AG04449 (cell line): ENCODE results near the gene HBA2.
"Not testable (repeated sequence)": the region's sequence is repeated elsewhere in the genome, so short reads cannot be mapped to it uniquely, and the experiment has no call there.

Source experiments
- CTCF ChIA-PET: fragments of 350-600 bp; formaldehyde crosslinking; extraction: SDS; loops from one replicate; lab custom pipeline; 2021; ENCODE audit warnings: antibody characterized with exemption; lab: Yijun Ruan, JAX
- POLR2A ChIA-PET: fragments of 400-600, 350-600 bp; formaldehyde crosslinking; extraction: SDS; loops from one replicate; lab custom pipeline; 2020; ENCODE audit warnings: antibody characterized with exemption, inconsistent platforms; lab: Yijun Ruan, JAX
- DNase-seq: peaks from one replicate; pipeline ENCODE4 v3.0.0-alpha.2; 2010; ENCODE audit warnings: low read depth, low spot score
- H3K4me3 ChIP-seq: 2 replicates; pipeline ENCODE4 v1.5.1; 2011; ENCODE audit warnings: low read depth, mild to moderate bottlenecking, control low read depth, low read length
- CTCF ChIP-seq: IDR thresholded peaks from one replicate; pipeline ENCODE4 v1.5.1; 2011; ENCODE audit warnings: mild to moderate bottlenecking, moderate library complexity, low read length, control low read depth, inconsistent platforms; ENCODE audit not compliant: insufficient read depth; ENCODE audit errors: missing control alignments

The HBA2 gene

GRCh38 chr16:169014-169413, 3.7 kb upstream of the HBA2 start:
- no peak for DNase-seq
- ChIA-PET POLR2A (no interaction called here), CTCF (interaction anchor here (0.7 to 2.2 kb wide), 3 partner anchors 12 to 73 kb away, joined by 3 to 14 read pairs (median 3); no protein-coding TSS in a partner anchor)
- no peak overlapping the region for H3K4me3 ChIP-seq
- TF ChIP-seq CTCF: no peak

DNA sequence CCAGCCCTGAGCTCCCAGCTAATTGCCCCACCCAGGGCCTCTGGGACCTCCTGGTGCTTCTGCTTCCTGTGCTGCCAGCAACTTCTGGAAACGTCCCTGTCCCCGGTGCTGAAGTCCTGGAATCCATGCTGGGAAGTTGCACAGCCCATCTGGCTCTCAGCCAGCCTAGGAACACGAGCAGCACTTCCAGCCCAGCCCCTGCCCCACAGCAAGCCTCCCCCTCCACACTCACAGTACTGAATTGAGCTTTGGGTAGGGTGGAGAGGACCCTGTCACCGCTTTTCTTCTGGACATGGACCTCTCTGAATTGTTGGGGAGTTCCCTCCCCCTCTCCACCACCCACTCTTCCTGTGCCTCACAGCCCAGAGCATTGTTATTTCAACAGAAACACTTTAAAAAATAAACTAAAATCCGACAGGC, 2.6 kb upstream of the HBA2 start:
- DNase-seq, CTCF ChIA-PET, POLR2A ChIA-PET, H3K4me3 ChIP-seq: not testable (repeated sequence)

GRCh38 chr16:170788-171187, 1.9 kb upstream of the HBA2 start:
- no peak for TF ChIP-seq CTCF
- no peak for DNase-seq
- CTCF ChIA-PET: interaction anchor here (0.9 to 1.5 kb wide), 3 partner anchors 10 to 74 kb away, joined by 3 to 5 read pairs (median 3); partner anchors contain the start of gene HBQ1
- no peak overlapping the region for H3K4me3 ChIP-seq
- POLR2A ChIA-PET: no interaction called here

DNA sequence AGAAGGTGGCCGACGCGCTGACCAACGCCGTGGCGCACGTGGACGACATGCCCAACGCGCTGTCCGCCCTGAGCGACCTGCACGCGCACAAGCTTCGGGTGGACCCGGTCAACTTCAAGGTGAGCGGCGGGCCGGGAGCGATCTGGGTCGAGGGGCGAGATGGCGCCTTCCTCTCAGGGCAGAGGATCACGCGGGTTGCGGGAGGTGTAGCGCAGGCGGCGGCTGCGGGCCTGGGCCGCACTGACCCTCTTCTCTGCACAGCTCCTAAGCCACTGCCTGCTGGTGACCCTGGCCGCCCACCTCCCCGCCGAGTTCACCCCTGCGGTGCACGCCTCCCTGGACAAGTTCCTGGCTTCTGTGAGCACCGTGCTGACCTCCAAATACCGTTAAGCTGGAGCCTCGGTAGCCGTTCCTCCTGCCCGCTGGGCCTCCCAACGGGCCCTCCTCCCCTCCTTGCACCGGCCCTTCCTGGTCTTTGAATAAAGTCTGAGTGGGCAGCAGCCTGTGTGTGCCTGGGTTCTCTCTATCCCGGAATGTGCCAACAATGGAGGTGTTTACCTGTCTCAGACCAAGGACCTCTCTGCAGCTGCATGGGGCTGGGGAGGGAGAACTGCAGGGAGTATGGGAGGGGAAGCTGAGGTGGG, 657 bp downstream of the HBA2 start:
- CTCF ChIA-PET, POLR2A ChIA-PET, H3K4me3 ChIP-seq, DNase-seq: not testable (repeated sequence)

- DNase-seq, H3K4me3 ChIP-seq, POLR2A ChIA-PET: not testable (repeated sequence)
- CTCF ChIA-PET: interaction anchor here (1.5 to 1.9 kb wide), 2 partner anchors 67 to 108 kb away, joined by 5 to 8 read pairs; no protein-coding TSS in a partner anchor
Observed at GRCh38 chr16:173928-174769, 1.5 kb downstream of the HBA2 start.

DNA sequence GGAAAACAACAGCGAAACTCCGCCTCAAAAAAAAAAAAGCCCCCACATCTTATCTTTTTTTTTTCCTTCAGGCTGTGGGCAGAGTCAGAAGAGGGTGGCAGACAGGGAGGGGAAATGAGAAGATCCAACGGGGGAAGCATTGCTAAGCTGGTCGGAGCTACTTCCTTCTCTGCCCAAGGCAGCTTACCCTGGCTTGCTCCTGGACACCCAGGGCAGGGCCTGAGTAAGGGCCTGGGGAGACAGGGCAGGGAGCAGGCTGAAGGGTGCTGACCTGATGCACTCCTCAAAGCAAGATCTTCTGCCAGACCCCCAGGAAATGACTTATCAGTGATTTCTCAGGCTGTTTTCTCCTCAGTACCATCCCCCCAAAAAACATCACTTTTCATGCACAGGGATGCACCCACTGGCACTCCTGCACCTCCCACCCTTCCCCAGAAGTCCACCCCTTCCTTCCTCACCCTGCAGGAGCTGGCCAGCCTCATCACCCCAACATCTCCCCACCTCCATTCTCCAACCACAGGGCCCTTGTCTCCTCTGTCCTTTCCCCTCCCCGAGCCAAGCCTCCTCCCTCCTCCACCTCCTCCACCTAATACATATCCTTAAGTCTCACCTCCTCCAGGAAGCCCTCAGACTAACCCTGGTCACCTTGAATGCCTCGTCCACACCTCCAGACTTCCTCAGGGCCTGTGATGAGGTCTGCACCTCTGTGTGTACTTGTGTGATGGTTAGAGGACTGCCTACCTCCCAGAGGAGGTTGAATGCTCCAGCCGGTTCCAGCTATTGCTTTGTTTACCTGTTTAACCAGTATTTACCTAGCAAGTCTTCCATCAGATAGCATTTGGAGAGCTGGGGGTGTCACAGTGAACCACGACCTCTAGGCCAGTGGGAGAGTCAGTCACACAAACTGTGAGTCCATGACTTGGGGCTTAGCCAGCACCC, 2.6 kb downstream of the HBA2 start:
- CTCF ChIA-PET: interaction anchor here (1.5 to 1.9 kb wide), 2 partner anchors 68 to 110 kb away, joined by 5 to 8 read pairs; no protein-coding TSS in a partner anchor
- H3K4me3 ChIP-seq: no peak overlapping the region
- TF ChIP-seq CTCF: no peak
- POLR2A ChIA-PET: interaction anchor here (0.6 kb wide), 1 partner anchor 23 kb away, joined by 3 read pairs; no protein-coding TSS in a partner anchor
- DNase-seq: no peak

DNA sequence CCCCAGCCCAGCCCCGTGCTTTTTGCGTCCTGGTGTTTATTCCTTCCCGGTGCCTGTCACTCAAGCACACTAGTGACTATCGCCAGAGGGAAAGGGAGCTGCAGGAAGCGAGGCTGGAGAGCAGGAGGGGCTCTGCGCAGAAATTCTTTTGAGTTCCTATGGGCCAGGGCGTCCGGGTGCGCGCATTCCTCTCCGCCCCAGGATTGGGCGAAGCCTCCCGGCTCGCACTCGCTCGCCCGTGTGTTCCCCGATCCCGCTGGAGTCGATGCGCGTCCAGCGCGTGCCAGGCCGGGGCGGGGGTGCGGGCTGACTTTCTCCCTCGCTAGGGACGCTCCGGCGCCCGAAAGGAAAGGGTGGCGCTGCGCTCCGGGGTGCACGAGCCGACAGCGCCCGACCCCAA, 3.3 kb downstream of the HBA2 start:
- POLR2A ChIA-PET, H3K4me3 ChIP-seq, DNase-seq: not testable (repeated sequence)
- CTCF ChIA-PET: interaction anchor here (1.9 kb wide), 1 partner anchor 69 kb away, joined by 8 read pairs; no protein-coding TSS in a partner anchor

DNA sequence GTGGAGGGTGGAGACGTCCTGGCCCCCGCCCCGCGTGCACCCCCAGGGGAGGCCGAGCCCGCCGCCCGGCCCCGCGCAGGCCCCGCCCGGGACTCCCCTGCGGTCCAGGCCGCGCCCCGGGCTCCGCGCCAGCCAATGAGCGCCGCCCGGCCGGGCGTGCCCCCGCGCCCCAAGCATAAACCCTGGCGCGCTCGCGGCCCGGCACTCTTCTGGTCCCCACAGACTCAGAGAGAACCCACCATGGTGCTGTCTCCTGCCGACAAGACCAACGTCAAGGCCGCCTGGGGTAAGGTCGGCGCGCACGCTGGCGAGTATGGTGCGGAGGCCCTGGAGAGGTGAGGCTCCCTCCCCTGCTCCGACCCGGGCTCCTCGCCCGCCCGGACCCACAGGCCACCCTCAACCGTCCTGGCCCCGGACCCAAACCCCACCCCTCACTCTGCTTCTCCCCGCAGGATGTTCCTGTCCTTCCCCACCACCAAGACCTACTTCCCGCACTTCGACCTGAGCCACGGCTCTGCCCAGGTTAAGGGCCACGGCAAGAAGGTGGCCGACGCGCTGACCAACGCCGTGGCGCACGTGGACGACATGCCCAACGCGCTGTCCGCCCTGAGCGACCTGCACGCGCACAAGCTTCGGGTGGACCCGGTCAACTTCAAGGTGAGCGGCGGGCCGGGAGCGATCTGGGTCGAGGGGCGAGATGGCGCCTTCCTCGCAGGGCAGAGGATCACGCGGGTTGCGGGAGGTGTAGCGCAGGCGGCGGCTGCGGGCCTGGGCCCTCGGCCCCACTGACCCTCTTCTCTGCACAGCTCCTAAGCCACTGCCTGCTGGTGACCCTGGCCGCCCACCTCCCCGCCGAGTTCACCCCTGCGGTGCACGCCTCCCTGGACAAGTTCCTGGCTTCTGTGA, 4.1 kb downstream of the HBA2 start, which contains the start of gene HBA1:
TSS of gene HBA1 (plus strand) at position 204 of the 906 bp plus-strand sequence. CDS start at position 241, 37 bp downstream.
- H3K4me3 ChIP-seq, POLR2A ChIA-PET: not testable (repeated sequence)
- CTCF ChIA-PET: interaction anchor here (2.4 kb wide), 1 partner anchor 70 kb away, joined by 15 read pairs; no protein-coding TSS in a partner anchor

More for the DNA sequence above, 4.1 kb downstream of the HBA2 start, which contains the start of gene HBA1:
- not testable (repeated sequence) for DNase-seq
